Naive B cell (primary cell): ENCODE measurements around the gene ARF1. TPM values are rescaled to one million over a fixed set of nuclear protein-coding genes. Genes with fewer than 3 reads are reported as not detected.

Experiments used
- ATAC-seq, 2 donors: fragments of 150-1000 bp; cut with Tn5 transposase; 2 replicates each; pipeline ENCODE4 v1.10.0; 2021; ENCODE audit warnings: low read depth in 2 of 2, mild to moderate bottlenecking in 2 of 2, moderate library complexity in 2 of 2
- DNase-seq: peaks from one replicate; pipeline ENCODE4 v3.0.0; 2022
- H3K27ac Mint-ChIP-seq, 6 donors: one replicate each; pipeline ENCODE4 v1.8.0; 2020 to 2022; ENCODE audit warnings: mild to moderate bottlenecking in 6 of 6, mixed read lengths in 6 of 6, moderate library complexity in 5 of 6, inconsistent platforms in 2 of 6
- H3K27me3 Mint-ChIP-seq, 3 donors: one replicate each; pipeline ENCODE4 v1.8.0; 2021 to 2022; ENCODE audit warnings: mixed read lengths in 3 of 3, mild to moderate bottlenecking in 1 of 3
- H3K36me3 Mint-ChIP-seq, 2 donors: one replicate each; pipeline ENCODE4 v1.8.0; 2020 to 2022; ENCODE audit warnings: mixed read lengths in 2 of 2, inconsistent platforms in 1 of 2, mild to moderate bottlenecking in 1 of 2
- H3K4me1 Mint-ChIP-seq, 3 donors: one replicate each; pipeline ENCODE4 v1.8.0; 2020 to 2022; ENCODE audit warnings: mixed read lengths in 3 of 3, inconsistent platforms in 1 of 3, mild to moderate bottlenecking in 1 of 3, moderate library complexity in 1 of 3
- H3K4me3 Mint-ChIP-seq, 8 donors: one replicate each; pipeline ENCODE4 v1.8.0; 2020 to 2022; ENCODE audit warnings: mild to moderate bottlenecking in 8 of 8, mixed read lengths in 8 of 8, moderate library complexity in 8 of 8, inconsistent platforms in 2 of 8
- H3K9me3 Mint-ChIP-seq, 7 donors: one replicate each; pipeline ENCODE4 v1.8.0; 2020 to 2022; ENCODE audit warnings: mixed read lengths in 7 of 7, mild to moderate bottlenecking in 5 of 7, inconsistent platforms in 2 of 7, moderate library complexity in 1 of 7
- polyA plus RNA-seq, 6 donors: library from polyadenylated mRNA; unstranded; fragments of 300-500 nt; fragmentation: Illumina TruSeq; gene quantifications; one replicate each; pipeline ENCODE4 v1.2.3, GENCODE V29; 2021; ENCODE audit warnings: low read depth in 6 of 6

Gene ARF1
- polyA plus RNA-seq, 6 donors from 2014 or later, result 412 to 563 (median 456) TPM

GRCh38 chr1:228077565-228078330 is 4.8 kb upstream of the ARF1 start:
- Mint-ChIP-seq H3K27me3 (no peaks in the 10 kb centered on the region), H3K27ac (peak overlapping the region in 2 of 6 donors; percentile 69 to 77), H3K36me3 (no peaks in the 10 kb centered on the region), H3K4me1 (peaks cover 9 to 41% (median 30%) of the 10 kb centered on the region in 3 donors), H3K4me3 (peak overlapping the region in 1 of 8 donors; percentile 52), H3K9me3 (no peaks in the 10 kb centered on the region)
- ATAC-seq (no peak), DNase-seq (no peak)

DNA sequence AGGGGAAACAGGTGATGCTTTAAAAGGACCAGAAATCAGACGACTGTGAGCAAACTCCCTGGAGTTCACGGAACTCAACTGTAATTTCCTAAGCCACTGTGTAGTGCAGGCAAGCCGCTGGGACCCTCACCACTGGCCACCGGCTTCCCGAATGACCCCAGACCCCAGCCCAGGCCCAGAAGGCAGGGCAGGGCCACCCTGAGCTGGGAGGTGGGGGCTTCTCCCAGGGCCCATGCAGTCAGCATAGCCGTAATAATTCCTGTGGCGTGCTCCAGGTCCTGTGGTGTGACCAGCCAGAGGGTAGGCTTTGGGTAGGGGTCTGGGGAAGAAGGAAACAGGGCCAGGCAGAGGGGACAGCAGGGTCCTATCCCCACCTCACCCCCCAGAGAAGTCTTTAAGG is 3.5 kb upstream of the ARF1 start:
- Mint-ChIP-seq H3K27ac (peak overlapping the region in 2 of 6 donors; percentile 24 to 75), H3K36me3 (no peaks in the 10 kb centered on the region), H3K9me3 (no peaks in the 10 kb centered on the region), H3K4me1 (peaks cover 15 to 37% (median 36%) of the 10 kb centered on the region in 3 donors), H3K27me3 (no peaks in the 10 kb centered on the region), H3K4me3 (peak overlapping the region in 3 of 8 donors; percentile 61 to 73 (median 71))
- no peak for ATAC-seq
- no peak for DNase-seq

DNA sequence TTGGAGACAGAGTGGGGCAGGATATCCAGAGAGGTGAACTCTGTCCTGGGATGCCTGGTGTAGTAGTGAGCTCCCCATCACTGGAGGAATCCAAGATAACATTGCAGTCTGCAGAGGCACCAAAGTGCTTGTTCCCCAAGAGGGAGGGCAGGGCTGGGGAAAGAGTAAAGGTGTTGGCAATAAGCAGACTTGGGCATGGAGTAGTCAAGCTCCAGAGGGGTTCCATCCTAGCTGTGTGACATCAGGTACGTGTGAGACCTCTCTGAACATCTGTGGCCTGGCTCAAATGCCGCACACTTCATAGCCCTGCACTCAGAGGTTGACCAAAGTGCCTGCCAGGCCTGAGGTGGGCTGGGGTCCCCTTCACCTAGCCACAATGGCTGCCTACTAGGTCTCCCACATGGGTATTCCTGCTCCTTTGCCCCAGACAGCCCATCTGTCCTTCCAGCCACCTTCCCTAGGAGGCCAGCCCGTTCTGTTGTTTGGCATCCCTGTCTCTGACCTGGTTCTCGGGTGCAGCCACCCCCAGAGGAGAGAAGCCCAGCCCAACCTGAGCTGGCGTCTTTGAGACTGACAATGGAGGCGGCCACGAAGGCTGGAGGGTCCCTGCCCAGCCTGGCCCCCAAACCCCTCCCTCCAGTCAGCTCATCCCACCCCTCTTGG is 2.8 kb upstream of the ARF1 start:
- no peak for ATAC-seq
- Mint-ChIP-seq H3K4me1 (peaks cover 22 to 38% (median 38%) of the 10 kb centered on the region in 3 donors), H3K9me3 (no peaks in the 10 kb centered on the region), H3K27me3 (no peaks in the 10 kb centered on the region), H3K4me3 (peak overlapping the region in 3 of 8 donors; percentile 3 to 73 (median 71)), H3K27ac (no peak overlapping the region), H3K36me3 (no peaks in the 10 kb centered on the region)
- DNase-seq, result no peak

DNA sequence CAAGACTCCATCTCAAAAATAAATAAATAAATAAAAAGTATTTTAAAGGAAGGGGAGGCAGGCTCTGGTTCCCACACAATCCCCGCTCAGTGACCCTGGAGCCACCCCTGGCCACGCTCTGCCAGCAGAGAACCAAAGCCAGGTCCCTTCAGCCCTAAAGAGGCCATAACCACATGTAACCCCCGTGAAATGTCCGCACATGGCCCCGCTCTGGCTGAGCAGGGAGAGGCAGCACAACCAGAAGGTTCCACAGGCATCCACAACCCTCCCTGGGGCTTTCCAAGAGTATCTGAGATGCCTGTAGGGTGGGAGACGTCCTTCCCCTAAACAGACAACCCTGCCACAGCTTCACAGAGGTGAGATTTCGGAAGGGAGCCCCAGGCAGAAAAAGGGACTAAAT is 1.4 kb upstream of the ARF1 start:
- Mint-ChIP-seq H3K4me3 (peak overlapping the region; percentile 80 to 97 (median 88)), H3K9me3 (no peaks in the 10 kb centered on the region), H3K27me3 (no peaks in the 10 kb centered on the region), H3K27ac (peak overlapping the region in 2 of 6 donors; percentile 11 to 92), H3K4me1 (peaks cover 36 to 53% (median 48%) of the 10 kb centered on the region in 3 donors), H3K36me3 (no peaks in the 10 kb centered on the region)
- DNase-seq, result no peak
- ATAC-seq, result no peak

DNA sequence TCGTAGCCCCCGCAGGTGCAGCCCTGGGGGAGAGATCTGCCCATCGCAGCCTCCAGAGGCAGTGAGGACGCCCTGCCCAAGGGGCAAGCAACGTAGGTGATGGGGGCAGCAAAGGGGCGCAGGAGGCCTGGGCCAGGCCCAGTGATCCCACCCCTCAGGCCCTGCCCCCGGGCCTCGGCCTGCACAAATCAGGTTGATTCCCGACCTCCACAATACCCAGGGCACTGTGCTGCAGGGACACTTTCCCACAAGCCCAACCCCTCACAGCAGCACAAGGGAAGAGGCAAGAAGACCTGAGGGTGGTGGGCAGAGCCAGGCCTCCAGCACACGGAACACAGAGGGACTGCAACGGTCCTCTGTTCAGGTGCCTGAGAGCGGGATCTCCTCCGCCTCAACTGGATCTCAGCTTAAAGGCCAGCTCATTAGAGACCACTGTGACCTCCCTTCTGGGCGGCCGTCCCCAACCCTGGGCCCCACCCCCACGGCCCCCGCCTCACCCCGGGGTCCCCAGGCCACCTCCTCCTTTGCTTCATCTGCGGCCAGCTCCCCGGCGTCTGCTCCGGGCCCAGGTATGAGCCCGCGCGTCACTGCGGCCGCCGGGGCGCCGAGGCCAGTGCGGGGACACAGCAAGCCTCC is 812 bp upstream of the ARF1 start:
- Mint-ChIP-seq H3K4me1 (peaks cover 42 to 58% (median 52%) of the 10 kb centered on the region in 3 donors), H3K9me3 (no peaks in the 10 kb centered on the region), H3K36me3 (no peaks in the 10 kb centered on the region), H3K27ac (peak overlapping the region in 2 of 6 donors; percentile 18 to 92), H3K27me3 (no peaks in the 10 kb centered on the region), H3K4me3 (peak overlapping the region; percentile 80 to 97 (median 88))
- DNase-seq (no peak), ATAC-seq (peak; percentile 1 to 6)

DNA sequence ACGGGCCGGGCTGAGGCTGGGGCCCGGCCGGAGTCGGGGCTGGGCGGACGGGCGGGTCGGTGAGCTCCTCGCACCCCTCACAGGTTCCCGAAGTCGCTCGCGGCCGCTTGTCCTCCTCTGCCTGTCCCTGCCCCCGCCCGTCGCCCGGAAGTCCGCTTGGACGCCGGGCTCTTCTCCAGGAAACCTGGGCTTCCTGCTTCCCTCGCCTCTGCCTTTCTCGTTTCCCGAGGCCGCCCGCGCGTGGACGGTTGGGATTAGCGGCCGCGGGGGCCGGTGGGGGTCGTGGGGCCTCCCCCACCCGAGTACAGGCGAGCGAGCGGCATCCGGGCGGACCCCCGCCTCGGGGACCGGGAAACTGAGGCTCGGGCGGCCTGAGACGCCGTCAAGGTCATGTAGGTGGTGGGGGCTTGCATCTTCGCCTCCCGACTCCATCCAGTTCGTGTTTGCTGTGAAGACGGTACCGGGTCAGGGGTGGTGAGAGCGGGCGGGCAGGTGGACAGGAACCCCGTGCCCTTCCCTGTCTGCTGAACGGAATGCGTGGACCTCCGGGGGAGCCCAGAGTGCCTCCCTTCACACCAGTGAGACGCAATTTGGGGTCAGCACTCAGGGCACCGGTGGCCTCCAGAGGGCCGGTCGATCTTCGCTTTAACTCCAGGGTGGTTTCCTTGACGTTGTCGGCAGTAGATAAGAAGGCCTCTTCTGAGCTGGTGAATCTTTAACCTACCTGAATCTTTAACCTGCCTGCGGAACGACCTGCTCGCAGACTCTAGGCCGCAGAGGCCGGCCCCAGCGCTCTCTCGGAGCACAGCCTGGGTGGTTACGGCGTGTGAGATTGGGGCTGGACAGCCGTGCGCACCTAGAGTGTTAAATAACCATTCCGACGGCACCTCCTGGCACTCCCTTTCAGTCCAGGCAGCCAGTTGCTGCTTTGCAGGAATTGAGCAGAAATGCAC is 686 bp downstream of the ARF1 start:
- Mint-ChIP-seq H3K4me3 (peak overlapping the region; percentile 88 to 98 (median 94)), H3K27me3 (no peaks in the 10 kb centered on the region), H3K4me1 (peaks cover 53 to 73% (median 53%) of the 10 kb centered on the region in 3 donors), H3K27ac (peak overlapping the region; percentile 92 to 97 (median 95)), H3K9me3 (no peaks in the 10 kb centered on the region), H3K36me3 (no peaks in the 10 kb centered on the region)
- no peak for DNase-seq
- ATAC-seq, result peak; percentile 29 to 31

- H3K27me3 Mint-ChIP-seq, result no peaks in the 10 kb centered on the region
- H3K9me3 Mint-ChIP-seq, result no peaks in the 10 kb centered on the region
- ATAC-seq (no peak), DNase-seq (no peak)
- peak overlapping the region; percentile 92 to 97 (median 95) for H3K27ac Mint-ChIP-seq
- no peaks in the 10 kb centered on the region for H3K36me3 Mint-ChIP-seq
- peak overlapping the region; percentile 88 to 98 (median 94) for H3K4me3 Mint-ChIP-seq
- peaks cover 56 to 77% (median 60%) of the 10 kb centered on the region in 3 donors for H3K4me1 Mint-ChIP-seq
Observed at GRCh38 chr1:228083871-228084278, 1.4 kb downstream of the ARF1 start.

- ATAC-seq, result no peak
- Mint-ChIP-seq H3K27ac (peak overlapping the region in 5 of 6 donors; percentile 78 to 97 (median 95)), H3K4me1 (peaks cover 58 to 77% (median 64%) of the 10 kb centered on the region in 3 donors), H3K4me3 (peak overlapping the region; percentile 88 to 98 (median 94)), H3K9me3 (no peaks in the 10 kb centered on the region), H3K36me3 (no peaks in the 10 kb centered on the region), H3K27me3 (no peaks in the 10 kb centered on the region)
- no peak for DNase-seq
Observed at GRCh38 chr1:228084325-228084724, 1.8 kb downstream of the ARF1 start.

DNA sequence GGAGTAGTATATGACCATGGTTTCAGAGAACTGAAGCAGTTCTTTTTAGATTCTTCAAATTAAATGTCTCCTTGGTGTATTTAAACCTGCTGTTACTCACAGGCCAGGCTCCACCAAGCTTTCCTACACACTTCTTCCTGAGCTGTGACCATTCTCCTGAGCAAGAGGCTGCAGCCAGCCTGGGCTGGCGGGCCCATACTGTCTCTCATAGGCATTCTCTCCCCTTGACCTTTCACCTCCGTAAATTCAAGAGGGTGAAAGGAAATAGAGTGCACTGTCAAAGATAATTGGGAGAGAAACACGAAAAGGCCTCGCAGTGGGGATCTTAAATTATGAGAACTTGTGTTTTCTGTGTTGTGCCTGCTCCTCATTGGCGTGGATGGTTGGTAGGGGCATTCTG is 2.3 kb downstream of the ARF1 start:
- H3K4me1 Mint-ChIP-seq, result peaks cover 63 to 80% (median 69%) of the 10 kb centered on the region in 3 donors

DNA sequence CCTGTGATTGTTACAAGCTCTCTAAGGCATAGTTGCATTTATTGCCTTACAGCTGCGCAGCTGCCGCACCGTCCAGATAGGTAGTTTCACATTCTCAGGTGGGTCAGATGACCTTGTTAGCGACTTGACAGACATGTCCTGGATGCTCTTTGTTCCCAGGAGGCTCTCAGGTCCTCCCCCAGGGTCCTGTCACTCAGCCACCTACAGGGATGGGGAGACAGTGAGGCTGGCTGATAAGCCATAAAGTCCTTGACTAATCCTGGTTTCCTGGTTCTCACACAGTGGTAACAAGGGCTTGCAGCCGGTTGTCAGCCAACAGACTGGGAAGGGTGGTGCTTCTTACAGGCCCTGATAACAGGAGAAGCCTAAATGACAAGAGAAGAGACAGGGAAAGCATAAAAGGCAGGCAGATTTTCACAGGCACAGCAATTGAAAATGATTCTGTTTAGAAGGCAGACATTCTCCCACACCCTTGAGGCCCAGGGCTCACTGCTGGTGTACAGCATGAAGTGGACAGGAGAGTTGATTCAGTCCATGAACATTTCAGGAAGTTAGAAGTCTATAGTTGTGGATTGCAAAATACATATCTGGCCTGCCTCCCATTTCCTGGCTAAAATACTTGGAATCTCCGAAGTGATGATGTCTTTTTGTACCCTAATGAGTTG is 2.9 kb downstream of the ARF1 start:
- ATAC-seq (no peak), DNase-seq (no peak)
- Mint-ChIP-seq H3K27ac (peak overlapping the region in 4 of 6 donors; percentile 49 to 92 (median 82)), H3K27me3 (no peaks in the 10 kb centered on the region), H3K9me3 (no peaks in the 10 kb centered on the region), H3K4me1 (peaks cover 67 to 81% (median 75%) of the 10 kb centered on the region in 3 donors), H3K36me3 (no peaks in the 10 kb centered on the region), H3K4me3 (peak overlapping the region in 7 of 8 donors; percentile 88 to 98 (median 93))

More for the DNA sequence above, 2.3 kb downstream of the ARF1 start:
- H3K27ac Mint-ChIP-seq, result peak overlapping the region in 4 of 6 donors; percentile 18 to 92 (median 85)
- no peaks in the 10 kb centered on the region for H3K27me3 Mint-ChIP-seq
- peak overlapping the region; percentile 88 to 98 (median 94) for H3K4me3 Mint-ChIP-seq
- H3K9me3 Mint-ChIP-seq, result no peaks in the 10 kb centered on the region
- H3K36me3 Mint-ChIP-seq, result no peaks in the 10 kb centered on the region
- ATAC-seq (no peak), DNase-seq (no peak)

- ATAC-seq, result no peak
- Mint-ChIP-seq H3K4me3 (peak overlapping the region in 7 of 8 donors; percentile 54 to 89 (median 71)), H3K4me1 (peaks cover 79 to 94% (median 93%) of the 10 kb centered on the region in 3 donors), H3K27me3 (no peaks in the 10 kb centered on the region), H3K36me3 (no peaks in the 10 kb centered on the region), H3K9me3 (no peaks in the 10 kb centered on the region), H3K27ac (peak overlapping the region in 4 of 6 donors; percentile 38 to 75 (median 52))
- DNase-seq, result no peak
Observed at GRCh38 chr1:228087771-228088251, 5.3 kb downstream of the ARF1 start.
